MV-4-11 (cell line): ENCODE results near the gene CNTRL.
"Not testable (repeated sequence)": the region's sequence is repeated elsewhere in the genome, so short reads cannot be mapped to it uniquely, and the experiment has no call there.

Experiments used
- DNase-seq: peaks from one replicate; lab custom pipeline; 2025; lab: John Stamatoyannopoulos, UW

Gene CNTRL

GRCh38 chr9:121074370-121075250, at the start of gene CNTRL:
CNTRL (plus strand) TSS chr9:121074955; CDS start chr9:121088327, 13,372 bp downstream.
- DNase-seq = peak; percentile 89

- no peak for DNase-seq
Observed at GRCh38 chr9:121026260-121026691, 48.5 kb upstream of the CNTRL start.

GRCh38 chr9:121026768-121027167, 48.0 kb upstream of the CNTRL start:
- no peak for DNase-seq

- DNase-seq = not testable (repeated sequence)
Observed at GRCh38 chr9:121028285-121028684, 46.5 kb upstream of the CNTRL start.

- DNase-seq = no peak
Observed at GRCh38 chr9:121029469-121029868, 45.3 kb upstream of the CNTRL start.

GRCh38 chr9:121034529-121034928, 40.2 kb upstream of the CNTRL start:
- DNase-seq = no peak

GRCh38 chr9:121035717-121036116, 39.0 kb upstream of the CNTRL start:
- DNase-seq = not testable (repeated sequence)

GRCh38 chr9:121038362-121038761, 36.4 kb upstream of the CNTRL start:
- no peak for DNase-seq

GRCh38 chr9:121038804-121039203, 36.0 kb upstream of the CNTRL start:
- no peak for DNase-seq

- DNase-seq = no peak
Observed at GRCh38 chr9:121048175-121048574, 26.6 kb upstream of the CNTRL start.

- DNase-seq = no peak
Observed at GRCh38 chr9:121048618-121049017, 26.1 kb upstream of the CNTRL start.

- DNase-seq = no peak
Observed at GRCh38 chr9:121050128-121050988, 24.4 kb upstream of the CNTRL start, which contains the start of gene C5. C5 (minus strand) TSS chr9:121050275; CDS start chr9:121050246, 29 bp downstream.

GRCh38 chr9:121053544-121053943, 21.2 kb upstream of the CNTRL start:
- DNase-seq = no peak

- no peak for DNase-seq
Observed at GRCh38 chr9:121055642-121056143, 19.1 kb upstream of the CNTRL start.

GRCh38 chr9:121057821-121058220, 16.9 kb upstream of the CNTRL start:
- DNase-seq = no peak

GRCh38 chr9:121059513-121059912, 15.2 kb upstream of the CNTRL start:
- DNase-seq = no peak

GRCh38 chr9:121059998-121060636, 14.6 kb upstream of the CNTRL start:
- peak; percentile 45 for DNase-seq

GRCh38 chr9:121066850-121067249, 7.9 kb upstream of the CNTRL start:
- no peak for DNase-seq

GRCh38 chr9:121067640-121068039, 7.1 kb upstream of the CNTRL start:
- DNase-seq = peak; percentile 48

- no peak for DNase-seq
Observed at GRCh38 chr9:121069396-121069795, 5.4 kb upstream of the CNTRL start.

GRCh38 chr9:121071370-121071755, 3.4 kb upstream of the CNTRL start:
- no peak for DNase-seq
